Stomach (tissue), 4 donors: Measurements from ENCODE around the gene BET1.

Source experiments
- EP300 ChIP-seq: sonication (generic); formaldehyde crosslinking; IDR thresholded peaks from one replicate; pipeline ENCODE4 v1.6.1; 2017; ENCODE audit warnings: antibody characterized with exemption
- POLR2A ChIP-seq, 4 donors: fragments of 450-650 bp; IDR thresholded peaks; one replicate each; pipeline ENCODE4 v1.6.1; 2016; ENCODE audit warnings: antibody characterized with exemption in 4 of 4, control low read depth in 2 of 4, mild to moderate bottlenecking in 1 of 4, moderate library complexity in 1 of 4
- POLR2AphosphoS5 ChIP-seq, 3 donors: sonication (generic); formaldehyde crosslinking; IDR thresholded peaks; one replicate each; pipeline ENCODE4 v1.6.1; 2016; ENCODE audit warnings: antibody characterized with exemption in 3 of 3
- TF ChIP-seq, protein P1 (sequence below), 7 experiments: fragments of 450-650 bp in 4 of 7; fragments of 200-600 bp in 3 of 7; sonication (generic) in 3 of 7; IDR thresholded peaks; one replicate each; pipeline ENCODE4 v1.5.1; 2016 to 2019; ENCODE audit warnings: antibody characterized with exemption in 7 of 7, control low read depth in 2 of 7, mild to moderate bottlenecking in 1 of 7

DNA sequence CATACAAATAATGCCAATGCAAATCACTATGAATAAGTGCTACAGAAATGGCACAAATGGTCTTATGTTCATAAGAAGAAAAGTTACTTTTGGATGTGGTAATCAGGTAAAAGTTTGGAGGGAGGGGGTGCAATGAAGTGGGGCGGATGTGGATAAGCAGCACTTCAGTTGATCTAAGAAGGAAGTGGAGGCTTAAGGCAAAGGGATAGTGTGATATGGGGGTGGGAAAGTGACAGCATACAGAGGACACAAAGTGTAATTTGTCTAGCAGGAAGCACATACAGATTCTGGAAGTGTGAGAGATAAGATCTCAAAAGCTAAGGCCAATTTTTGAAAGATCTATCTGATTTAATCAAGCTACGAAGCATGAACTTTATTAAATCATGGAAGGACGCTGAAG lies 6.3 kb downstream of the BET1 start:
- TF ChIP-seq, protein P1, sequence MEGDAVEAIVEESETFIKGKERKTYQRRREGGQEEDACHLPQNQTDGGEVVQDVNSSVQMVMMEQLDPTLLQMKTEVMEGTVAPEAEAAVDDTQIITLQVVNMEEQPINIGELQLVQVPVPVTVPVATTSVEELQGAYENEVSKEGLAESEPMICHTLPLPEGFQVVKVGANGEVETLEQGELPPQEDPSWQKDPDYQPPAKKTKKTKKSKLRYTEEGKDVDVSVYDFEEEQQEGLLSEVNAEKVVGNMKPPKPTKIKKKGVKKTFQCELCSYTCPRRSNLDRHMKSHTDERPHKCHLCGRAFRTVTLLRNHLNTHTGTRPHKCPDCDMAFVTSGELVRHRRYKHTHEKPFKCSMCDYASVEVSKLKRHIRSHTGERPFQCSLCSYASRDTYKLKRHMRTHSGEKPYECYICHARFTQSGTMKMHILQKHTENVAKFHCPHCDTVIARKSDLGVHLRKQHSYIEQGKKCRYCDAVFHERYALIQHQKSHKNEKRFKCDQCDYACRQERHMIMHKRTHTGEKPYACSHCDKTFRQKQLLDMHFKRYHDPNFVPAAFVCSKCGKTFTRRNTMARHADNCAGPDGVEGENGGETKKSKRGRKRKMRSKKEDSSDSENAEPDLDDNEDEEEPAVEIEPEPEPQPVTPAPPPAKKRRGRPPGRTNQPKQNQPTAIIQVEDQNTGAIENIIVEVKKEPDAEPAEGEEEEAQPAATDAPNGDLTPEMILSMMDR (IDR thresholded peaks at IDR 0.05) = no peak
- TF ChIP-seq EP300 = no peak
- no peak for TF ChIP-seq POLR2AphosphoS5 (IDR thresholded peaks at IDR 0.05)
- TF ChIP-seq POLR2A (IDR thresholded peaks at IDR 0.05) = no peak
